HG02852 (cell line): ENCODE data around the gene AP2S1.
"Not testable (repeated sequence)": the region's sequence is repeated elsewhere in the genome, so short reads cannot be mapped to it uniquely, and the experiment has no call there.

Source experiments
- ATAC-seq: cut with Tn5 transposase; IDR thresholded peaks from one replicate; pipeline ENCODE4 v1.9.1; 2021; ENCODE audit warnings: mild to moderate bottlenecking, moderate library complexity; ENCODE audit not compliant: unreplicated experiment

The AP2S1 gene

DNA sequence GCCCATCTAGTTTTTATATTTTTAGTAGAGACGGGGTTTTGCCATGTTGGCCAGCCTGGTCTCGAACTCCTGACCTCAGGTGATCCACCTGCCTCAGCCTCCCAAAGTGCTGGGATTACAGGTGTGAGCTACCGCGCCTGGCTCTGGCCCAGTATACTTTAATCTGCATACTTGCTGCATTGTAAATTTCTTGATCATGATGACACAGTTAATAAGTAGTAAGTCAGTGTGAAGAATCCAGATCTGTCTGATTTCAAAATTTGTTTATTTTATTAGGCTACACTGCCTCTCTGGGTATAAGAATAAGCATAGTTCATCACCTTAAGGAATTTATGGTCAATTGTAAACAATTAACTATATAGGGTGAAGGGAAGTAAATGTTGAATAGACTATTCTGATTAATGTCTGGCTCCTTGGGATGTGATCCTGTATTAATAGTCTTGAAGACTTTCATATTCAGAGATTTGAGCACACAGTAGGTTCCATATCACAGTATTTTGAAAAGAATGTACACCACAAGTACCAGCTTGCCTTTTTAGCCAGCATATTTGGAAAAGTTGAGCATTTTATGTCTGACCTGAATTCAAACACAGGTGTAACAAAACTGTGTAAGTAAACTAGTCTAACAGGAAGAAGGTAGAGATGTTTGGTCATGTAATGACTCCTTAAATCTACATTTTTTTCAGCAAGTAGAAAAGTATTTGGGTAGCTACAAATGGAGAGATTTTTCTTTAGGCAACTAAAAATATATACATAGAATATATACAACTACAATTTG lies 17.6 kb upstream of the AP2S1 start:
- no peak for ATAC-seq

DNA sequence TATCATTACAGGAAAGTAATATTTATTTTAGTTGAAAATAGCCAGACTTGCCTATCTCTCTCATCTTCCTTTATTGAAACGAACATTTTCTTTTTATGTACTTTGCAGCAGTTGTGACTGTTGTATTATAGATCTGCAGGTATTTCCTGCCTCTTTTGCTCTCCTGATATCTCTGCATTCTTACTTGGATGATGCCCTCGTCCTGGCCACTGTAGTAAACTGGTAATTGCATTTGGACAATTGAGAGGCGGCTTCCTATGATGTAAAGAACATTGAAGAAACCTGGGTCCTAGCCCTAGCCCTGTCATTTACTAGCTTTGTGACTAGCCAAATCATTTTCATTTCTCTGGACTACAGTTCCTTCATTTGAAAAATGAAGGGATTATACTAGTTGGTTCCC lies 16.5 kb upstream of the AP2S1 start:
- no peak for ATAC-seq

DNA sequence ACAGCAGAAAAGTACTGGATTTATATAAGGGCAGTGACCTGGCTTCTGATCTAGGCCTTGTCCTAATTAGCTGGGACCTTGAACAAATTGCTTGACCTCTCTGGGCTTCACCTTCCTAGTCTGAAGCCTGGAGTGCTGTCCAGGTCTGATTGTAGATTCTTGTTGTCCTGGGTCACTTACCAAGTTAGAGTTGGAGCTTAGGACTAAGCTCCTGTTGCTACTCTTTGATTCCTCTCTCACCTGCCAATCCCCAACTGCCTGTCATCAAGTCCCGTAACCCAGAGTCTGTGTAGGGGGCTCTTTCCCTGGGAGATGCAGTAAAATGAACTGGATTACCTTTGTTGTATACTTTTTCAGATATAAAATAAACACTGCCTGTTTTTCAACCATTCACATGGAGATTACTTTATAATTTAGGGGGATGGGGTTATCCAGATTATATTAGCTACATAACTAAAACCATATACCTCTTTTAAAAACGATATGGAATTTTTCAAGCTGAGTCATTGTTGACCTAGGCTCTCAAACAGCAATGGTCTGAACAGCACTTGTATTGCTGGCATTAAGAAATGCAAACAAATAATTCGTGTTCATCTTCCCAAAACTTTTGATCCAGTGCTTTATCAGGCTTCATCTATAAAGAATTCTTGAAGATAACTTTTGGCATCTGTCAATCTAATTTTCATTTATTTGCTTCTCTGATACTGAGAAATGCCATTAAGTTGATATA lies 15.9 kb upstream of the AP2S1 start:
- no peak for ATAC-seq

- no peak for ATAC-seq
These were observed 13.4 kb upstream of the AP2S1 start for GRCh38 chr19:46863818-46864629.

GRCh38 chr19:46862974-46863632 lies 12.5 kb upstream of the AP2S1 start:
- no peak for ATAC-seq

DNA sequence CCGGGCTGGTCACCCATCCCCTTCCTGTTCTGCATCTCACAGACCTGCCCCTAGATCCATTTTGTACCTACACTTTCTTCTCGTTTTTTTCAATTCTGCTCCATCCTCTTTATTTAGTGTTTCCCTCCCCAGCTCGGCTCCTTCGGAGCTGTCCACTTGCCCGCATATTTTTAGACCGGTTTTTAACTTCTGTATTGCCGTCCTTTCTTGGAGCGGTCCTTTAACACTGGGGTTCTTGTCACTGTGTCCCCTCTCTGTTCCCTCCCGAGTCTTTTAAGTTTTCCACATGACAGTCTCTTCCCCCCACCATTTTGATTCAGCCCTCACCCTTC lies 11.8 kb upstream of the AP2S1 start:
- no peak for ATAC-seq

DNA sequence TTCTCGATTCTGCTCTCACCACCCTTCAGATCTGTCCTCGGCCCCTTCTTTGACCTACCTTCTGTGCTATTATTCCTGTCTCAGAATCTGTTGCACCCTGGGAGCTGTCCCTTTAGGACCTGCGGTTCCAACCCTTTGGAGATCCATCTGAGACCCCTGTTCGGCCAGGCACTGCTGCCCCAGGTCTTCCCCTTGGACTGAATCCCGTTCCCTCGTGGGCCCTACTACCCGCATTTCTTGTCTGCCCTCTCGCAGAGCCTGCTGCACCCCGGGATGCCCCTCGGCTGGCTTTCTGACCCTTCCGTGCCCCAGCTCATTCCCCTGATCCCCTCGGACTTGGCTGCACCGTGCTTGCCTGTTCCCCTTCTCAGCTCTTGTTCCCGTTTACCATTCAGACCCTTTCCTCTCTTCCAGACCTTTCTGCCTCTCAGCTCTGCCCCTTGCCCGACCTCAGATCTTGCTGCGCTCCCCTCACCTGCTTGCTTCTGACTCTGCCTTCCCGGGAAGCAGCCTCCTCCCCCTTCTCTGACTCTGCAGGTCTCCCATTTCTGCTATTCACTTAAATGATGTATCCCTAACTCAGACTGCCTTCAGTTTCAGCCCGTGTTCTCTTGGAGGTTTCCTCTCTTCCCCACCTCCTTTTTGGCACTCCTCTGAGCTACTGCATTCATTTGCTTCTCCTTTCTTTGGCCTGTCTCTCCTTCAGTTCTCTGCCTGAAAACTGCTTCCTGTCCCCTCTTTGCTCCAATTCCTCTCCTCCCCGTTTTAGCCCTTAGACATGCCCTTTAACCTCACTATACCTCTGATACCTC lies 11.3 kb upstream of the AP2S1 start:
- no peak for ATAC-seq

DNA sequence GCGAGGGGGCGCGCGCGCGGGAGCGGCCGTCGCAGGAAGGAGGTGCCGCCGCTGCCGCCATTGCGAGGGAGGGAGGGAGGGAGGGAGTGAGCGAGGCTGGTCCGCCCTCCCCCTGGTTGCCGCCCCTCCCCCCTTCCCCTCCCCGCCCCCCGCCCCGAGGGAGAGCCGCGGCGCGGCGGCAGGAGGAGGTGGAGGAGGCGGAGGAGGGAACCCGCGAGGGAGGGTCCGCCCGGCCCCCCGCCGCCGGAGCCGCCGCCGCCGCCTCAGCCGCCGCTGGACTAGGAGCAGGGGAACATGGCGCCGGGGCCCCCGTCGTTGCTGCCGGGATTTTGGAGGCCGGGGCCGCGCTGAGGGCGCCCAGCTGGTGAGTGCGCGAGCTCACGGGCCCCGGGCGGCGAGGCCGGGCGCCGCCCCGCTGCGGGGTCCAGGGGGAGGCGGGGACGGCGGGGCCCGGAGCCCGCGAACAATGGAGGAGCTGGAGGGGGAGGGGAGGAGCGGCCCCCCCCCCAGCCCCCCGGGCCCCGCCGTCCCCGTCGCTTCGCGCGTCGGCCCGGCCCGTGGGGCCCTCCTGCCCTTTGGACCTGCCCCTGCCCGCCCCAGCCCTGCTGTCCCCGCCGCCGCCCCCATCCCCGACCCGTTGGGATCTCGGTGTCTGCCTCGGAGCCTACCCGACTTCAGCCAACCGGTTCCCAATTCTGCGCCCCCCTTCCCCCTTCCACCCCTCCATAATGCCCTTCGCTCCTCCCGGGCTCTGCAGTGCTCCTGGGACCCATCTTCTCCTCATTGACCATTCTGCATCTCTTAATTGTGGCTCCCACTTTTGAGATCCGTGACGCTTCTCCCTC lies 10.4 kb upstream of the AP2S1 start, which contains the start of gene ARHGAP35:
Gene ARHGAP35 (plus strand): TSS at position 152 of the 845 bp plus-strand sequence. CDS start 57,679 bp downstream, outside the sequence.
- ATAC-seq, result no peak

- ATAC-seq, result peak; percentile 61
These were observed 9.6 kb upstream of the AP2S1 start for GRCh38 chr19:46860125-46860845.

- ATAC-seq, result no peak
These were observed 9.0 kb upstream of the AP2S1 start for GRCh38 chr19:46859637-46860124.

GRCh38 chr19:46856062-46857022 lies 5.7 kb upstream of the AP2S1 start:
- peak; percentile 45 for ATAC-seq

- not testable (repeated sequence) for ATAC-seq
These were observed 4.1 kb upstream of the AP2S1 start for GRCh38 chr19:46854698-46855097.

GRCh38 chr19:46852830-46853229 lies 2.2 kb upstream of the AP2S1 start:
- no peak for ATAC-seq

- no peak for ATAC-seq
These were observed 1.0 kb downstream of the AP2S1 start for GRCh38 chr19:46849610-46850009.

DNA sequence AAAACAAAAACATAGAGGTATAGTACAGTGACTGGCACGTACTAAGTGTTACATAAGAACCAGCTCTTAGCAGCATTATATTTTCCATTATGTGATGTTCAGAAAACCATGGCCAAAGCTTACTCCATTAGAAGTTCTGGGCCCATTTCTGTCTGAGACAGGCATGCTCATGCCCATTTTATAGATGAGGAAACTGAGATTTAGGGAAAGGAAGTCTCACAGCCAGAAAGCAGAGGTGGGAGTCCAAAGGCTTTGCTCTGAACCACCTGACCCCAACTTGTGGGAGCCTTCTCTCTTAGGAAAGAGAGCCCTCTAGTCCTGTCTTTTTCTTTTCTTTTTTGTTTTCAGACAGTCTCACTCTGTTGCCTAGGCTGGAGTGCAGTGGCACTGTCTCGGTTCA lies 2.3 kb downstream of the AP2S1 start:
- no peak for ATAC-seq

- ATAC-seq, result no peak
These were observed 3.1 kb downstream of the AP2S1 start for GRCh38 chr19:46847528-46847927.

- ATAC-seq, result no peak
These were observed 4.6 kb downstream of the AP2S1 start for GRCh38 chr19:46845959-46846459.
